ENCODE results near the gene ST6GALNAC2.
"Not testable (repeated sequence)": the region's sequence is repeated elsewhere in the genome, so short reads cannot be mapped to it uniquely, and the experiment has no call there.

The ST6GALNAC2 gene

DNA sequence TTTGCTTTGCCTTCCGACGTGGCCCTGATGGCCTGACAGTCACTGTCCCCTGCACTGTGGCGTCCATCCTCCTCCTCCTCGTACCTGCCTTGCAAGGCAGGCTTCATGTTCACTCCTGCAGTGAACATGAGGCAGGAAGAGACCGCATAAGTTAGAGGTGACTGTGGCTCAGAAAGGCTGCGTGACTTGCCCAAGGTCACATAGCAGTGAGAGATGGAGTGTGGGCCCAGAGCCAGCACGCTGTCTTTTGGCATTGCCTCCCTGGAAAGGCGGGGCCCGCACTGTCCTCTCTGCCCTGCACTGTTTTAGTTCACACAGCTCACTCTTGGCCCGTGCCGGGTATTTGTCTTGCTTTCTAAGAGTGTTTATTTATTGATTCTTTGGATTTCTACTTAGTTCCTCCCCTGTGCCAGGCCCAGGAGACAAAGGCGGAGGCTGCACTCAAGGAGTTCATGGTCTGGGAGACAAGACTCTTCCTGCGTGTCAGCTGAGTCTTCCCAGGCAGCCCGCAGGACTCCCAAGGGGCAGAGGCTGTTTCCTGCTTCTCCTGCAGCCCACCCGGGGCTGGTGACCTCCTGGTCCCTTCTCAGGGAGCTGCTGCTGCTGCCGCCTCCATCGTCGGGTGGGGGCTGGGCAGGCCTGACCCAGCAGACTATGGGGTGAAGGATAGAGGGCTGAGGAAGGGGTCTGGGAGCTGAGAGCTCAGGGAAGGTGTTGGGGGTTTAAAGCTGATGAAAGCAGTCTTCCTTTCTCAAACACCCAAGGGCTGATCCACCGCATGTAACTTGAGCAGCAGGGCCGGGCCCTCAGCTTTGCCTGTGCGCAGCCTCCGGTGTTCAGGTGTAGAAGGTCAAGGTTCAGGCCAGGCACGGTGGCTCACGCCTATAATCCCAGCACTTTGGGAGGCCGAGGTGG is 60.8 kb downstream of the ST6GALNAC2 start:
- DNase-seq = no peak

DNA sequence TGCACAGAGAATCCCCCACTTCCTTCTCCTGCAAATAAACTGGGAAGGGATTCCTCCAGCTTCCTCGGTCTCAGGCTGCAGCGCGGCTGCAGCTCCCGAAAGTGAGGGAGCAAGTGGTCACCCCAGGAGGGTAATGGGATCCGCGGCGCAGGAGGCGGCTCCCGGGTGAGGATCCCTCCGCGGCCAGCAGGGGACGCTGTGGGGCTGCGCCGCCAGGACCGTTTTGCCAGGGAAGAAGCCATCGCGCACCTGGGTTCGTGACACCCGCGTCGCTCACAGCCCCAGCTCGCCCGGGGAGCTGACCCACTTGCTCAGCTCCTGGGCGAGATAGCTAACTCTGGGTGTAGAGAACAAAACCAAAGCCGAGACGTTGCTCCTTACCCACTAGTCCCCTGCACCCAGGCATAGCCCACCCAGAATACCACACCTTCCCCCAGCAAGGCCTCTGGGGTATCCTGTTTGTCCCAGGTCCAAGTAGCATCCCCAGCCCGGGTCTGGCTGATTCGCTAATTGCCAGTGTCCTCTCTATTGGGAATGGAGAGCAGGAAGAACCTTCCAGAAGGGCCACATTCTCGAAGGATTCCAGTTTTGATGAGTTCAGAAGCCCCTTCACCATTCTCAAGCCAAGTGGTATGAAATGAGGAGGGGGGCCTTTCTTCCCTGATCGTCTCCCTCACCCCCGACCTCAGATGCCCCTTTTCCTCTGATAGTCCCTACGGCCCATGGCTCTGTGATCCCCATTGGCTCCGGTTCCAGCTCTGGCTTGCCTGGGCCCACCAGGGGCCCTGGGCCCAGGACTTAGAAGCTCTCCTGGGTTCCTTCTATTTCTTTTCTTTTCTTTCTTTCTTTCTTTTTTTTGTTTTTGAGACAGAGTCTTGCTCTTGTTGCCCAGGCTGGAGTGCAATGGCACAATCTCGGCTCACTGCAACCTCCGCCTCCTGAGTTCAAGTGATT is 62.3 kb downstream of the ST6GALNAC2 start:
- peak; percentile 37 for DNase-seq

DNA sequence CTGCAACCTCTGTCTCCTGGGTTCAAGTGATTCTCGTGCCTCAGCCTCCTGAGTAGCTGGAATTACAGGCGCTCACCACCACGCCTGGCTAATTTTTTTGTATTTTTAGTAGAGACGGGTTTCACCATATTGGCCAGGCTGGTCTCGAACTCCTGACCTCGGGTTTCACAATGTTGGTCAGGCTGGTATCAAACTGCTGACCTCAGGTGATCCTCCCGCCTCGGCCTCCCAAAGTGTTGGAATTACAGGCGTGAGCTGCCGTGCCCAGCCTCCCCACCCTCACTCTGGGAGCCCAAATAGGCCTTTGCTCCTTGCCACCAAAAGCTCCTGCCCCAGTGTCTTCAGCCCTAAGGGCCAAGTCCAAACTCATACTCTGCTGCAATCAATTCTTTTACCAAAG is 64.0 kb downstream of the ST6GALNAC2 start:
- DNase-seq = not testable (repeated sequence)

DNA sequence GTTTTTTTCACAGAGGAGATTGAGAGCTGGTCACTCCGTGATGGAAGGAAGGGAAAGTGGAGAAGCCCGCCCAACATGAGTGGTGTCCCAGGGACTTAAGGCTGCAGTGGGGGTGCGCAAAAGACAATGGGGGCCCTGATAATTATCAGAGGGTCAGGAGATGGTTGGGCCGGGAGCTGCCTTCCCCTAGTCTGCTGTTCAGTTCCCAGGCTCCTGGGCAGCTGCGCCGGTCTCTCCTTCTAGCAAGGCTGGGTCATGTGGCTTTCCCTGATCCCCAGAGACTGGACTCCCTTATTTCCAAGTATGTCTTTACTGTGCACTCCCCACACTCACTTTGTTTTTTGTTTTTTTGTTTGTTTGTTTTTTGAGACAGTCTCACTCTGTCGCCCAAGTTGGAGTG is 64.4 kb downstream of the ST6GALNAC2 start:
- no peak for DNase-seq

DNA sequence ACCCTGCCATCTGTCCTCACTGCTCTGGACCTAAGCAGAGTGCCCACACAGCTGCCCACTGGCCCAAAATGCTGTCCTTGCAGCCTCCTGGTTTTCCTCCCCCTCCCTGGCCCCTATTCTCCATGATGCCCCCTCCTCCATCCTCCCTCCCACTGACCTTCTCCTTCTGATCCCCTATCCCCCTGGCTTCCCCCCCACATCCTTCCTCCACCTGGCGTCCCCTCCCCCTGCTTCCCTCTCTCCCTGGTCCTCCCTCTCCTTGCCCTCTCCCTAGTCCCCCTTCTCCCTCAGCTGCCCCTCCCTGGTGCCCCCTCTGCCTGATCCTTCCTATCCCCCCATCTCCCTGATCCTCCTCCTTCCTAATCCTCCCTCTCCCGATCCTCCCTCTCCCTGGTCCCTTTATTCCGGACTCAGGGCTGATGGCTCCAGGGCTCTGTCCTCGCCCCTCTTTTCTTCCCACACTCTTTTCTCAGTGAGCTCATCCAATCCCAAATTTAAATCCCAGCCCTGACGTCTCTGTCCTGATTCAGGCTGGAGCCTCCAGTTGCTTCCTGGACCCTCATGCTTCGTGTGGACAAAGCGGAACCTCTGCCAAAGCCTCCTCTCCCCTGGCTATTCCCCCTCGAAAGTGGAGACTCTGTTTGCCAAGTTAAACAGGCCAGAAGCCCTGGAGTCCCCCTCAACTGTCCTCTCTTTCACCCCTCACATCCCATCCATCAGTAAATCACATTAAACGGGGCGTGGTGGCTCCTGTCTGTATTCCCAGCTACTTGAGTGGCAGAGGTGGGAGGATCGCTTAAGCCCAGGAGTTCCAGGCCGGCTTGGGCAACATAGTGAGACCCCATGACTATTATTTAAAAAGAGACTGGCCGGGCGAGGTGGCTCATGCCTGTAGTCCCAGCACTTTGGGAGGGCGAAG is 66.4 kb downstream of the ST6GALNAC2 start:
- no peak for DNase-seq

DNA sequence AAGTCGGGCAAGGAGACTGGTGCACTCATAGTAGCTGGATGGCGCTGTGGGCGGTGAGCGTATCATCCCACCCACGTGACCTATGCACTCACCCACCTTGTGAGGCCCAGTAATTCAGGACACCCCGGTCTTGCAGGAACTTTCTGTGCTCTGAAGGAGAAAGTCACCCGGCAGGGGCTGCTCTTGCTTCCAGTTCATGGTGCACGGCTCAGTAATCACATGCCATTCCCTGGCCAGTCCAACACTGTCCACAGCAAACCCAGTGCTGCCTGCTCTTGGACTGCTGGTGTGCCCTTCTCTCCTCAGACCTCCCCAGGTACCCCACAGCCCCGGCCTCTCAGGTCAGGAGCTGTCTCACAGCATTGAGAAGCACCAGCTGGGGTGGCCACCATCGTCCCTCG is 68.0 kb downstream of the ST6GALNAC2 start:
- DNase-seq = no peak
